Small intestine (tissue), 16 donors: ENCODE data around the gene PTPRF. TPM values are rescaled to one million over a fixed set of nuclear protein-coding genes. Genes with fewer than 3 reads are reported as not detected.

ENCODE experiments used
- DNase-seq, 2 donors: peaks; one replicate each; pipeline versions ENCODE4 v3.0.0 to v3.0.0-alpha.2; 2013
- FAIRE-seq: peaks from 2 replicates; lab custom pipeline; 2012; peaks lifted over from hg19 to GRCh38; lab: Jason Lieb, UNC
- H3K27ac ChIP-seq, 3 donors: one replicate each; pipeline ENCODE4 v1.5.1; 2013; ENCODE audit warnings: low read length in 2 of 3, mild to moderate bottlenecking in 2 of 3, control low read depth in 1 of 3, inconsistent platforms in 1 of 3, low read depth in 1 of 3, moderate library complexity in 1 of 3
- H3K27me3 ChIP-seq, 3 donors: one replicate each; pipeline ENCODE4 v1.6.1; 2013; ENCODE audit warnings: low read length in 3 of 3, inconsistent platforms in 1 of 3; ENCODE audit not compliant: control insufficient read depth in 3 of 3, insufficient read depth in 3 of 3
- H3K36me3 ChIP-seq, 3 donors: one replicate each; pipeline ENCODE4 v1.6.1; 2013; ENCODE audit warnings: low read length in 3 of 3, inconsistent platforms in 1 of 3, low read depth in 1 of 3, mild to moderate bottlenecking in 1 of 3, moderate library complexity in 1 of 3; ENCODE audit not compliant: control insufficient read depth in 3 of 3, insufficient read depth in 2 of 3
- H3K4me1 ChIP-seq, 3 donors: one replicate each; pipeline ENCODE4 v1.6.1; 2013; ENCODE audit warnings: low read length in 2 of 3, inconsistent platforms in 1 of 3, low read depth in 1 of 3, mild to moderate bottlenecking in 1 of 3, moderate library complexity in 1 of 3; ENCODE audit not compliant: control insufficient read depth in 3 of 3, insufficient read depth in 2 of 3
- H3K4me3 ChIP-seq, 3 donors: one replicate each; pipeline ENCODE4 v1.5.1; 2013; ENCODE audit warnings: low read length in 3 of 3, control low read depth in 1 of 3, inconsistent platforms in 1 of 3, low read depth in 1 of 3, mild to moderate bottlenecking in 1 of 3, moderate library complexity in 1 of 3
- H3K9me3 ChIP-seq, 2 donors: one replicate each; pipeline ENCODE4 v1.6.1; 2013; ENCODE audit warnings: low read depth in 1 of 2, low read length in 1 of 2; ENCODE audit not compliant: control insufficient read depth in 2 of 2, insufficient read depth in 1 of 2
- WGBS, 3 donors: extraction: QIAGEN DNeasy Blood & Tissue Kit; methylation state at CpG; one replicate each; pipeline ENCODE4 v1.1.7; 2013; 5-methylcytosine and 5-hydroxymethylcytosine counted together
- long read RNA-seq, 10 donors: transcript quantifications; one replicate each; lab custom pipeline, GENCODE V29; 2026
- polyA plus RNA-seq, 4 donors: library from polyadenylated mRNA; stranded (reverse) in 3 of 4; unstranded in 1 of 4; fragments of 200-250 nt in 3 of 4; fragments of 120-200 nt in 1 of 4; gene quantifications; one replicate each; pipeline versions ENCODE4 v1.2.1 to v1.2.3, GENCODE V29; 2013
- donor health status: healthy with polysubstance abuse.
- donor health status: control.
- donor health status: control.
- donor health status: Bipolar disorder and iron deficiency.
- donor health status: healthy.

The PTPRF gene
- polyA plus RNA-seq = 100 to 1,000 TPM in 1 of 4 donors, 10 to 100 TPM in 3; 77.0 to 255 (median 83.2) TPM
- long read RNA-seq, donor 1 = 0 reads
- long read RNA-seq, donor 2, full-length matches to known transcripts = 1 of 109 reads
- long read RNA-seq, donor 2, partial matches to known transcripts = 108 of 109 reads
- long read RNA-seq, donor 2, other reads (novel, unspliced or antisense) = 0 of 109 reads
- long read RNA-seq, donor 3, partial matches to known transcripts = 80 of 81 reads
- long read RNA-seq, donor 3, other reads (novel, unspliced or antisense) = 0 of 81 reads
- long read RNA-seq, donor 4 = 0 reads
- long read RNA-seq, donor 5, partial matches to known transcripts = 83 of 83 reads
- long read RNA-seq, donor 5, other reads (novel, unspliced or antisense) = 0 of 83 reads
- long read RNA-seq, donor 6, full-length matches to known transcripts = 1 of 324 reads
- long read RNA-seq, donor 6, partial matches to known transcripts = 323 of 324 reads
- long read RNA-seq, donor 6, other reads (novel, unspliced or antisense) = 0 of 324 reads
- long read RNA-seq, donor 7 = 0 reads
- long read RNA-seq, donor 8, partial matches to known transcripts = 21 of 21 reads
- long read RNA-seq, donor 8, other reads (novel, unspliced or antisense) = 0 of 21 reads
- long read RNA-seq, donor 9, partial matches to known transcripts = 5 of 5 reads
- long read RNA-seq, donor 9, other reads (novel, unspliced or antisense) = 0 of 5 reads
- long read RNA-seq, donor 10, partial matches to known transcripts = 190 of 190 reads
- long read RNA-seq, donor 10, other reads (novel, unspliced or antisense) = 0 of 190 reads

- H3K36me3 ChIP-seq = peaks cover 0 to 29% (median 0%) of the 10 kb centered on the region in 3 donors
- peak within 1 kb of the TSS; percentile 57 to 90 (median 68) for H3K27ac ChIP-seq
- whole genome bisulfite sequencing, 3 donors = 1% methylated on average over 32 to 58 of the region's 58 CpGs
- DNase-seq (peak; percentile 74 to 89), FAIRE-seq (no peak)
- peak within 1 kb of the TSS; percentile 48 to 80 (median 73) for H3K4me3 ChIP-seq
- H3K4me1 ChIP-seq = peaks cover 0 to 48% (median 0%) of the 10 kb centered on the region in 3 donors
- H3K27me3 ChIP-seq = no peaks in the 10 kb centered on the region
- H3K9me3 ChIP-seq = no peaks in the 10 kb centered on the region
These were observed at the start of gene PTPRF for GRCh38 chr1:43530483-43531106. Gene PTPRF (plus strand): TSS chr1:43530883. CDS start chr1:43545076, 14,193 bp downstream.

GRCh38 chr1:43481491-43481890 lies 49.2 kb upstream of the PTPRF start:
- DNase-seq (no peak), FAIRE-seq (no peak)
- H3K4me1 ChIP-seq = no peaks in the 10 kb centered on the region
- no peak overlapping the region for H3K27ac ChIP-seq
- no peaks in the 10 kb centered on the region for H3K9me3 ChIP-seq
- no peak overlapping the region for H3K4me3 ChIP-seq
- H3K36me3 ChIP-seq = no peaks in the 10 kb centered on the region
- no peaks in the 10 kb centered on the region for H3K27me3 ChIP-seq
- 73 to 92% (median 85%) methylated on average over 2 of the region's 2 CpGs for WGBS, 3 donors

- H3K27me3 ChIP-seq = no peaks in the 10 kb centered on the region
- no peak for FAIRE-seq
- peak overlapping the region in 2 of 3 donors; percentile 27 to 41 for H3K27ac ChIP-seq
- H3K9me3 ChIP-seq = no peaks in the 10 kb centered on the region
- no peaks in the 10 kb centered on the region for H3K36me3 ChIP-seq
- no peaks in the 10 kb centered on the region for H3K4me1 ChIP-seq
- 14 to 57% (median 35%) methylated on average over 1 of the region's 1 CpG for WGBS, 3 donors
- DNase-seq = peak; percentile 23 to 57
- H3K4me3 ChIP-seq = no peak overlapping the region
These were observed 48.5 kb upstream of the PTPRF start for GRCh38 chr1:43482215-43482614.

DNA sequence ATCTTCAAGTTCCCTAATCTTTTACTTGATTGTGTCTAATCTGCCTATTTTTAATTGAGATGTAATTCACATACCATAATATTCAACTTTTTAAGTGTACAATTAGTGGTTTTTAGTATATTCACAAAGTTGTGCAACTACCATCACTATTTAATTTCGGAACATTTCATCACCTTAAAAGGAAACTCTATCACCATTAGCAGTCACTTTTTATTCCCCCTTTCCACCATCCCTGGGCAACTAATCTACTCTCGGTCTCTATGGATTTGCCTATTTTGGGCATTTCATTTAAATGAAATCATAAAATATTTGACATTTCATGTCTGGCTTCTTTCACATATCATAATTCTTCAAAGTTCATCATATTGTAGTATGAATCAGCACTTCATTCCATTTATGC lies 46.3 kb upstream of the PTPRF start:
- Histone ChIP-seq H3K36me3 (no peaks in the 10 kb centered on the region), H3K9me3 (no peaks in the 10 kb centered on the region), H3K4me3 (no peak overlapping the region), H3K27ac (no peak overlapping the region), H3K27me3 (no peaks in the 10 kb centered on the region), H3K4me1 (no peaks in the 10 kb centered on the region)
- FAIRE-seq (no peak), DNase-seq (no peak)
- WGBS, 3 donors = 92 to 98% (median 96%) methylated on average over 2 of the region's 2 CpGs

DNA sequence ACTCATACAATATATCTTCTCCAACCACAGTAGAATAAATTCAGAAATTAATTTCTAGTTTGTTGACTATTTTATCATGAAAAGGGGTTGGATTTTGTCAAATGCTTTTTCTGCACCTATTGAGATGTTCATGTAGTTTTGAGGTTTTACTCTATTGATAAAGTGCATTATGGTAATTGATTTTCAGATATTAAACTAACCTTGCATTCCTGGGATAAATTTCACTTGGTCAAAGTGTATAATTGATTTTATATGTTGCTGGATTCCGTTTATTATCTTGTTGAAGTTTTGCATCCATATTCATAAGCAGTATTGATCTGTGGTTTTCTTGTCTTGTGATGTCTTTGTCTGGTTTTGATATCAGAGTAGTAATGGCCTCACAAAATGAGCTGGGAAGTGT lies 42.5 kb upstream of the PTPRF start:
- Histone ChIP-seq H3K9me3 (peaks cover 0 to 18% of the 10 kb centered on the region in 2 donors), H3K36me3 (no peaks in the 10 kb centered on the region), H3K4me3 (no peak overlapping the region), H3K4me1 (no peaks in the 10 kb centered on the region), H3K27ac (no peak overlapping the region), H3K27me3 (no peaks in the 10 kb centered on the region)
- FAIRE-seq (no peak), DNase-seq (no peak)
- WGBS, 3 donors = 58 to 84% (median 60%) methylated on average over 1 of the region's 1 CpG

DNA sequence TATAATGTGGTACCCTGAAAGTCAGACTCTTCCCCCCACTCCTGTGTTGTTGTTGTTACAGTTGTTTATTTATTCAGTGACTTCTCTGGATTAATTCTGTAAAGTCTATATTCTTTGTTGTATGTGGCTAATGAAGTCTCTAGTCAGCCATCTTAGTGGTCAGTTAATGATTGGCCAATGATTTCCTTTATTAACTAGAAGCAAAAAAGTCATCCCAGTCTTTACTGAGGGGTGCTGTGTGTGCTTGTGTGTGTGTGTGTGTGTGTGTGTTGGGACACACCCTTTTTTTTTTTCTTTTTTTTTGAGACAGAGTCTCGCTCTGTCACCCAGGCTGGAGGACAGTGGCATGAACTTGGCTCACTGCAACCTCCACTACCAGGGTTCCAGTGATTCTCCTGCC lies 39.6 kb upstream of the PTPRF start:
- H3K27ac ChIP-seq = no peak overlapping the region
- WGBS, 3 donors = 78 to 91% methylated on average over 1 of the region's 1 CpG; no CpG with 5 or more reads in 1 of the 3 donors
- peaks cover 0 to 18% of the 10 kb centered on the region in 2 donors for H3K9me3 ChIP-seq
- H3K4me3 ChIP-seq = no peak overlapping the region
- DNase-seq = no peak
- no peaks in the 10 kb centered on the region for H3K36me3 ChIP-seq
- H3K4me1 ChIP-seq = no peaks in the 10 kb centered on the region
- no peaks in the 10 kb centered on the region for H3K27me3 ChIP-seq
- FAIRE-seq = no peak

- FAIRE-seq (no peak), DNase-seq (no peak)
- no peaks in the 10 kb centered on the region for H3K36me3 ChIP-seq
These were observed 37.9 kb upstream of the PTPRF start for GRCh38 chr1:43492826-43493225.

More at GRCh38 chr1:43492826-43493225, 37.9 kb upstream of the PTPRF start:
- Histone ChIP-seq H3K4me1 (no peaks in the 10 kb centered on the region), H3K4me3 (no peak overlapping the region), H3K27ac (no peak overlapping the region), H3K9me3 (peaks cover 0 to 18% of the 10 kb centered on the region in 2 donors), H3K27me3 (no peaks in the 10 kb centered on the region)
- WGBS, 3 donors = 49 to 81% (median 69%) methylated on average over 2 of the region's 2 CpGs
